Fibroblast of villous mesenchyme (primary cell): ENCODE results near the gene RFX1. TPM values are rescaled to one million over a fixed set of nuclear protein-coding genes. Genes with fewer than 3 reads are reported as not detected.

Source experiments
- DNase-seq: peaks from one replicate; pipeline ENCODE4 v3.0.0-alpha.2; 2010; ENCODE audit warnings: low read depth
- H3K4me3 ChIP-seq: 2 replicates; pipeline ENCODE4 v1.5.1; 2011; ENCODE audit warnings: low read depth, mild to moderate bottlenecking, low read length
- CTCF ChIP-seq: IDR thresholded peaks from 2 replicates; pipeline ENCODE4 v1.5.1; 2012; ENCODE audit warnings: low read depth, mild to moderate bottlenecking, low read length; ENCODE audit not compliant: insufficient read depth
- total RNA-seq: library from RNA; depleted of rRNA; stranded (reverse); fragments of >200 nt; gene quantifications from 2 replicates; pipeline ENCODE4 v1.2.3, GENCODE V29; 2012

Gene RFX1
- total RNA-seq, 1 donor: 2.6 TPM

GRCh38 chr19:14002571-14003250 is 3.4 kb downstream of the RFX1 start:
- H3K4me3 ChIP-seq: no peak overlapping the region
- no peak for TF ChIP-seq CTCF
- DNase-seq: no peak

- H3K4me3 ChIP-seq: no peak overlapping the region
- DNase-seq: no peak
- no peak for TF ChIP-seq CTCF
Observed at GRCh38 chr19:14000691-14001375, 5.3 kb downstream of the RFX1 start.

GRCh38 chr19:13999085-13999484 is 7.0 kb downstream of the RFX1 start:
- DNase-seq: no peak
- TF ChIP-seq CTCF: no peak
- H3K4me3 ChIP-seq: no peak overlapping the region

GRCh38 chr19:13998426-13998825 is 7.7 kb downstream of the RFX1 start:
- no peak for TF ChIP-seq CTCF
- no peak for DNase-seq
- H3K4me3 ChIP-seq: no peak overlapping the region

GRCh38 chr19:13997631-13997962 is 8.5 kb downstream of the RFX1 start:
- no peak for DNase-seq
- TF ChIP-seq CTCF: no peak
- H3K4me3 ChIP-seq: no peak overlapping the region

GRCh38 chr19:13996928-13997630 is 9.0 kb downstream of the RFX1 start:
- DNase-seq: no peak
- no peak for TF ChIP-seq CTCF
- no peak overlapping the region for H3K4me3 ChIP-seq
